ENCODE results near the gene SND1.

DNA sequence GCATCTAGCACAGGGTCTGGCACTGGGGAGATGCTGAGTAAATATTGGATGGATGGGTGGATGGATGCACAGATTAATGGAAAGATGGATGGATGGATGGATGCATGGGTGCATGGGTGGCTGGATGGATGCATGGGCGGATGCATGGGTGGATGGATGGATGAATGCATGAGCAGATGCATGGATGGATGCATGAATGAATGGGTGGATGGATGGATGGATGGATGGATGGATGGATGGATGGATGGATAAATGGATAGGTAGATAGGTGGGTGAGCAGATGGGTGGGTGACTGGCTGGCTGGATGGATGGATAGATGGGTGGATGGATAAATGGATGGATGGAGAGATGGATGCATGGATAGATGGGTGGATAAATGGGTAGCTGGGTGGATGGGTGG, 39.7 kb upstream of the SND1 start:
- TF ChIP-seq, protein P1, sequence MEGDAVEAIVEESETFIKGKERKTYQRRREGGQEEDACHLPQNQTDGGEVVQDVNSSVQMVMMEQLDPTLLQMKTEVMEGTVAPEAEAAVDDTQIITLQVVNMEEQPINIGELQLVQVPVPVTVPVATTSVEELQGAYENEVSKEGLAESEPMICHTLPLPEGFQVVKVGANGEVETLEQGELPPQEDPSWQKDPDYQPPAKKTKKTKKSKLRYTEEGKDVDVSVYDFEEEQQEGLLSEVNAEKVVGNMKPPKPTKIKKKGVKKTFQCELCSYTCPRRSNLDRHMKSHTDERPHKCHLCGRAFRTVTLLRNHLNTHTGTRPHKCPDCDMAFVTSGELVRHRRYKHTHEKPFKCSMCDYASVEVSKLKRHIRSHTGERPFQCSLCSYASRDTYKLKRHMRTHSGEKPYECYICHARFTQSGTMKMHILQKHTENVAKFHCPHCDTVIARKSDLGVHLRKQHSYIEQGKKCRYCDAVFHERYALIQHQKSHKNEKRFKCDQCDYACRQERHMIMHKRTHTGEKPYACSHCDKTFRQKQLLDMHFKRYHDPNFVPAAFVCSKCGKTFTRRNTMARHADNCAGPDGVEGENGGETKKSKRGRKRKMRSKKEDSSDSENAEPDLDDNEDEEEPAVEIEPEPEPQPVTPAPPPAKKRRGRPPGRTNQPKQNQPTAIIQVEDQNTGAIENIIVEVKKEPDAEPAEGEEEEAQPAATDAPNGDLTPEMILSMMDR (IDR thresholded peaks at IDR 0.05) = no peak
- TF ChIP-seq POLR2A (IDR thresholded peaks at IDR 0.05) = no peak
- TF ChIP-seq EP300 (IDR thresholded peaks at IDR 0.05; ENCODE audit: low read depth) = no peak
- no peak for TF ChIP-seq POLR2AphosphoS5 (IDR thresholded peaks at IDR 0.05)

All from transverse colon (tissue), 4 donors.